GM19238 (cell line): ENCODE measurements around the gene KLF11.
A peak's percentile ranks its signal among the peaks of the same experiment; 100 is the strongest.
"Not testable (repeated sequence)": the region's sequence is repeated elsewhere in the genome, so short reads cannot be mapped to it uniquely, and the experiment has no call there.

Experiments used
- DNase-seq: peaks from one replicate; pipeline ENCODE4 v3.0.0; 2011; ENCODE audit warnings: low spot score; ENCODE audit not compliant: insufficient read length

Gene KLF11

DNA sequence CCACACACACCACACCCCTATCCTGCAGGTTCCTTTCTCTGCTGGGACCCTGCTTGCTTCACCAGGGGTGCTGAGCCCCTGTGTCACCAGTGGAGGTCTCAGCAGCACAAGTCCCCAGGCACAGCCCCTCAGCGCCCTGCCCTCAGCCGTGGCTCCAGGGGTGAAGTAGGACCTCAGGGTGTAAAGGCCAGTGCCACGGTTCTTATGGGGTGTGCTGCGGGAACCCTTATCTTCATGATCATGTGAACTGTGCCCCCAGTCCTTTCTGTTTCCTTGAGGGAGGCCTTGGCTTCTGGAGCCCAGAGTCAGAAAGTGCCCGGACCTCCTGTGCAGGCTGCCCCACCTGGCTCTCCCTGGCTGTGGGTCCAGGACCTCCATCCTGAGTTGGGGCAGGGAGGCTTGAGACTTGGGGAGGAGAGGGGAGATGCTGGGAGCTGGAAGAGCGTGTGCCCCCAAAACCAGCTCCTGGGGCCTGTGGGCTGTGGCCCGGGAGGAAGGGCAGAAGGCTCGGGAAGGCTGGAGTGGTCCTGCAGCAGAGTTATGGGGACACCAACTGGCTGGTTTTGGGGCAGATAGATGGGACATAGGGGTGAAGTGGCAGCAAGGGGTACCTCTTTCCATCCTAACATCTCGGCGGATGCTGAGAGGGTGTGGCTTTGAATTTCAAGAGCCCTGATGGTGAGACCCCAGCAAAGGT lies 20.2 kb upstream of the KLF11 start:
- DNase-seq = no peak

DNA sequence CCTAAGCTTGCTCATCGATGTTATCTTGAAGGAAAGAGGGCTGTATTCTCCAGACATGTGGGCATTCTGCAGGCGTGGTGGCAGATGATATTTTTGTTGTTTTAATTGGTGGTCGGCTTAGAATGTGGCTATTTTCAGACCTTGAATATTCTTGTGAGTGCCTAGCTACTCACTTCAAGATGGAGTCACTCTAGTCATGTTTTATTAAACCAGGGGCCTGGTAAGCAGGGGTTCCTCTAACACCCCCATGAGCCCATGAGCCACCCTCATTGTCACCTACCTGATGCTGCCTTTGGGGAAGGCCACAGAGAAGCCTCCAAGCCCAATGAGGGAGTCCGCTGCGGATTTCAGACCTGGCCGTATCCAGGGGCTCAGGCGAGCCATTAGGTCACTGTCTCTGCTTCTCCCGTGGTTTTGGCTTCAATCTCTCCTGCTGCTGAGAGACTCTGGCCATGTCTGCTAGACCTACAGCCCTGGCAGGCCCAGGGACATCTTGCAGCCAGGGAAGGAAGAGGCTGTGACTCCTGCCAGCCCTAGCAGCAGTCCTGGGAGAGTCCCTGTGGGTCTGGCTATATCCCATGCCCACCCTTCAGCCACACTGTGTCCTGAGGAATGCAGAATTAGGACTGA lies 16.3 kb upstream of the KLF11 start:
- DNase-seq = no peak

GRCh38 chr2:10027660-10028330 lies 15.6 kb upstream of the KLF11 start:
- no peak for DNase-seq

DNA sequence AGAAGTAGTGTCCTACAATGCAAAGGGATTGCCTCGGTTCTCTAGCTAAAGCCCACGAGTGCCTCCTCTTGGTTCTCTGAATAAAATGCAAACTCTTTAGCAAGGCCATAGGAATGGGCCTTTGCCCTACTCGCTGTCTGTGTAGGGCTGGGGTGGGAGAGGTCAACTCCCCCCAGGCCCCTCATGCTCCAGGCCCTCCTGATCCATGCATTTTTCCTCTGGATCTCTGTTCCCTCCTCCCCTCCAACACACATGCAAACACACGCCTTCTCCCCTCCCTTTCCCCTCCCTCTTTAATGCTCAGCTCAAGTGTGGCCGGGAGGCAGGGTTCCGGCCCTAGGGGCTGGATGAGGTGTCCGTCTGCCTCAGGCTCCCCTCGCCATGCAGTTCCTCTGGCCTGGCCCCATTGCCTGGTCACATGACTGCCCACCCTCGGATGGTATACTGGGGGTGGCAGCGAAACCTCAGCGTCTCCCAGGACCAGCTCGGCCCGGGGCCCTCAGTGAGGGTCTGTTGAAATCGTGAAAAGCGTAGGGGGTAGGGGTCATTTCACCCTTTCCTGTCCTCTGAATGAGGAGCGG lies 14.9 kb upstream of the KLF11 start:
- no peak for DNase-seq

- DNase-seq = peak; percentile 31
These were observed 14.1 kb upstream of the KLF11 start for GRCh38 chr2:10028988-10029874.

- no peak for DNase-seq
These were observed 13.5 kb upstream of the KLF11 start for GRCh38 chr2:10029875-10030223.

- DNase-seq = no peak
These were observed 13.0 kb upstream of the KLF11 start for GRCh38 chr2:10030311-10030736.

- DNase-seq = not testable (repeated sequence)
These were observed 12.6 kb upstream of the KLF11 start for GRCh38 chr2:10030798-10031197.

DNA sequence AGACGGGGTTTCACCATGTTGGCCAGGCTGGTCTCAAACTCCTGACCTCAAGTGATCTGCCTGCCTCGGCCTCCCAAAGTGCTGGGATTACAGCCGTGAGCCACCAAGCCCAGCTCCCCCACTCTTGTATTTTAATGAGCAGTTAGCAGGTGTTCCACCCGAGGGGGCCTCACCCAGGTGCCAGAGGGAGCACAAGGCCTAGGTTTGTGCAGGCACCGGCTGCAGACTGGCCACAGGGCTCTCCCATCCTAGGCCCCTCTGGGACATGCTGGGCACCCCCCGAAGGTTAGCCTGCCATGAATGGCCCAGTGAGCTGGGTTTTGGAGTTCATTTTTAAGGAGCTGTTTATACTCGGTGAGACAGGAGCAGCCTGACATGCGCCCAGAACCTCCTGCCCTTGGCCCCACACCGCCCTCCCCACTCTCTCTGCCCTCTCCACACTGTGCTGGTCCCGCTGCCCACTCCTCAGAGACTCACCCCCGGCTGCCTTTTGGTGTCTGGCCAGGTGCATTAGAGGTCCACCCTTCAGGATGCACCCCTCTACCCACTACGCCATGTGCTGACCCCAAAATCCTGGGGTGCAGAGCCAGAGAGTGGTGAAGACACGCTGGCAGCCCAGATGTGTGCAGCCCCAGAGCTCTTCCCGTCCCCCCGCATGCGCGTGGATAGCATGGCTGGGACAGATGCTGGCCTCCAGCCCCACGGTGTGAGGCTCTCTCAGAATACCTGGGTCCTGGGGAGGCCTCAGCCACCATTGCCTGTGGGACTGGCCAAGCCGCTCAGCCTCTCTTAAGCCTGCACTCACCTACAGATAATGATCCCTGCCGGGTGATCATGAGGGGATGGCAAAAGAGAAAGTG lies 11.2 kb upstream of the KLF11 start:
- no peak for DNase-seq

DNA sequence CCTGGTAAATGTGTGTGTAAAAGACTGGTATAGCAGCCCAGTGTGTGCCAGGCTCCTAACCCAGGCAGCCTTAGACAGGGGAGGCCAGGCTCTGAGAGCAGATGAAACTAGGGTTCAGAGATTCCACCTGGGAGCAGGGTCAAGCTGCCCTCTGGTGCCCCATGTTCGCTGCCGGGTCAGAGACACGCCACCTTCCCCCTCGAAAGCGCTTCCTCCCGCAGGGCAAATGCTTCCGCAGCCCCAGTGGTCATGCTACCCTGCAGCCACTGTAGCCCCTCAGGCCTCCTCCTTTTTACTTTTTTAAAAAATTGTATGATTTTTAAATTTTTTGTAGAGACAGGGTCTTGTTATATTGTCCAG lies 10.6 kb upstream of the KLF11 start:
- DNase-seq = no peak

DNA sequence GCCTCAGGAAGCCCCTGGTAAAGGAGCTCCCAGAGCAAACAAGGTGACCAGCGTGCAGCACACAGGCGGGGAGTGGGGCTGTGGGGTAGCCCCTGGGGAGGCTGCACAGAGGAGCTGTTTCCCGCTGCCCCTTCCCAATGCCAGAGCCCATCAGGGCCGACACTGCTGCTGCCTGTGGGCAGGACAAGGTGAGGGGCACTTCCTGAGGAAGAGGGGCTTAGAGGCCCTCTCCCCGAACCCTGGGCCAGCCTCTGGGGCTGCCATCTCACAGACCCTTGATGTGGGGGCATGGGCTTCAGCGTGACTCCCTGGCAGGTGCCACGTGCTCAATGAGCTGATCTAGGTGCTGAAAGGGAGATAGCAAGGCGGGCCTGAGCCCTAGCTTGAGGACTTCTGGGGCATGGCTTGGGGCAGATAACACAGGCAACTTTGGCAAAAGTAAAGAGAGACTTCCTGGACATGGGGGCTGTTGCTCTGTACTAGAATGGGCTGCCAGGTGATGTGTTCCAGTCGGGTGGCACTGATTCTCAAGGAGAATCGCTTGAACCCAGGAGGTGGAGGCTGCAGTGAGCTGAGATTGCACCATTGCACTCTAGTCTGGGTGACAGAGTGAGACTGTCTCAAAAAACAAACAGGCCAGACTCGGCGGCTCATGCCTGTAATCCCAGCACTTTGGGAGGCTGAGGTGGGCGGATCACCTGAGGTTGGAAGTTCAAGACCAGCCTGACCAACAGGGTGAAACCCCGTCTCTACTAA lies 9.9 kb upstream of the KLF11 start:
- no peak for DNase-seq

DNA sequence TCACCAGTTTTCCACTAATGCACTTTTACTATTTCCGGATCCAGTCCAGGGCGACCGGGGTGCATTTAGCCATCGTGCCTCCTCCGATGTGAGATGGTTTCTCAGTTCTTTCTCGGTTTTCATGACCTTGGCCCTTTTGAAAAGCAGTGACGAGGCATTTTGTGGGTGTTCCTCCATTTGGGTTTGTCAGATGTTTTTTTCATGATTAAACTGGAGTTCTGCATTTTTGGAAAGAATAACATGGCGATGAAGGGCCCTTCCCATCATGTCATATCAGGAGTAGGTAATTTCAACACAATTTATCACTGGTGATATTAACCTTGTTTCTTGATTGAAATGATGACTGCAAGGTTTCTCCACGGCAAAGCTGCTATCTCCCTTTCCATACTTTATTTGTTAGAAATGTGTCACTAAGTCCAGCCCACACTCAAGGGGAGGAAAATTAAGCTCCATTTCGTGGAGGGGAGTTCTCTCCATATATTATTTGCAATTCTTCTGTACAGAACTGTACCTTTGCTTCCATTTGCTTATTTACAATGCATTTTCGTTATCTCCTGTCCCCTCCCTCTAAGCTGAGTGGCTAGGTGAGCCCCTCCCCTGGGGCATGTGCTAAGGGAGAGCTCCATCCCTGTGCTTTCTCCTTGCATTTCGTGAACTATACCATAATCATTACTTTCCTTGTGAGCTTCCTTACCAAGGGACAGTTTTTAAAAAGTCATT lies 8.9 kb upstream of the KLF11 start:
- DNase-seq = no peak

DNA sequence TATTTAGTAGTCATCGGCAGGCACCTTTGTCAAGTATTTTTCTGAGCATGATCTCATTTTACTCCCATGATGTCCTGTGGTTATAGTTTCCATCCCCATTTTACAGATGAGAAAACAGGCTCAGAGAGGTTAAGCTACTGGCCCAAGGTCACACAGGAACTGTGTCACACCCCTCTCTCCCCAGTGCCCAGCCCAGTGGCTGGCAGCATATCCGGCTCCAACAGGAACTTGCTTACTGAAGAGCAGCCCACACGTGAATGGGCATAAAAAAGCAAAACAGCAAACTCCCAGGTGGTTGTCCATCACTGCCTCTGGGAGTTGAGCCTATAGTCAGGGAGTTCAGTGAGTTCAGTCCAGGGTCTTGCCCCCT lies 8.3 kb upstream of the KLF11 start:
- DNase-seq = no peak

DNA sequence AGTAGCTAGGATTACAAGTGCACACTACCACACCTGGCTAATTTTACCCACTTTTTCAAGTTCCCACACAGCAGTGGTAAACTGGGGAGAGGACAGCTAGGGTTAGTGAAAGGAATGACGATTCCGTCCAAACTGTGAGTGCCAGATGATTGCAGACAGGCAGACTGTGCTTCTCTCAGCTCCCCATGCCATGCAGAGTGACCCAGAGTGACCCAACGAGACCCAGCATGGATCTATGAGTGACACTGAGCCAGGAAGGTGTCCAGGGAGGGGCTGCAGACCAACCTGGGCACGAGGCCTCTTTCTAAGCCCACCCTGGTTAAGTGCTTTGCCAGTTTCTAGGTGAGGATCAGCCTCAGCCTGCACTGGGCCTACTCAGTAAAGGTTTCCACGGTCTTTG lies 7.7 kb upstream of the KLF11 start:
- no peak for DNase-seq

GRCh38 chr2:10036095-10036884 lies 7.1 kb upstream of the KLF11 start:
- DNase-seq = no peak

GRCh38 chr2:10038123-10038522 lies 5.2 kb upstream of the KLF11 start:
- DNase-seq = no peak

- DNase-seq = no peak
These were observed 4.6 kb upstream of the KLF11 start for GRCh38 chr2:10038716-10039115.

DNA sequence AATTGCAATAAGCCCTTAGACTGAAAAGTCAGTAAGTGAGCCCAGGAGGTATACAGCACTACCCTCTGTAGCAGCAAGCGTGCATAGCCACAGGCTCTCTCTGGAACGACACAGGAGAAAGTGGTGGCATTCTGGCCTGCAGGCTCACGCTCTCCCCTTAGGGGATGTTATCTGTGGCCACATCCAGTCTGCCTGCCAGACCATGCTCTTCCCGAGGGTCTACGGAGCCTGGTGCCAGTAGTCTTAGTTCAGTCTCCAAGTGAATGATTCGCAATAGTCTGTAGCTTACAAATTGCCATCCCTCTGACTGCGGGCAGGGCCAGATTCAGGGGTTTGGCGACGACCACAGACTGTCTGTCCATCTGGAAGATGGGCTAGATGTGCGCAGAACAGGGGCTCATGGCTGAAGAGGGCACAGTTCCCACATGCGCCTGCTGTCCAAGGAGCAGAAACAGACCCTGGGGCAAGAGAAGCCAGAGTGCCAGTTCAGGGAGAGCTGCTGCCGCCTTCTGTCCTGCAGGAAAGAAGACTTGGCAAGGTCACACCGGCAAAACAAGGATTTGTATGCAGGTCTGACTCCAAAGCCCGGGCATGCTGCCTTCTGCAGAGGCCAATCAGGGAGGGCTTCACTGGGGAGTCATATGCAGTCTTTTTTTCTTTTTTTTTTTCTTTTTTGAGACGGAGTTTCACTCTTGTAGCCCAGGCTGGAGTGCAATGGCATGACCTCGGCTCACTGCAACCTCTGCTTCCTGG lies 3.5 kb upstream of the KLF11 start:
- no peak for DNase-seq
